GM12878 (cell line): ENCODE results near the gene IMPACT.

ENCODE experiments used
- ASH2L ChIP-seq: fragments of 300-600, 200-600 bp; sonication (generic); IDR thresholded peaks from 2 replicates; pipeline ENCODE4 v1.6.1; 2017; ENCODE audit warnings: low read depth, mild to moderate bottlenecking, borderline replicate concordance
- BCL11A ChIP-seq: IDR thresholded peaks from 2 replicates; pipeline ENCODE4 v1.6.1; 2011; ENCODE audit warnings: low read depth, low read length
- CREB1 ChIP-seq: IDR thresholded peaks from 2 replicates; pipeline ENCODE4 v1.6.1; 2012; ENCODE audit warnings: low read depth, mild to moderate bottlenecking, inconsistent platforms
- CTCF ChIP-seq, 3 experiments: IDR thresholded peaks in 2 of 3; conservative IDR thresholded peaks in 1 of 3; 2 replicates each; pipeline ENCODE4 v1.5.1; 2011; ENCODE audit warnings: low read depth in 3 of 3, low read length in 3 of 3, mild to moderate bottlenecking in 3 of 3, control low read depth in 2 of 3, moderate library complexity in 2 of 3, inconsistent platforms in 1 of 3, mixed read lengths in 1 of 3; ENCODE audit not compliant: control insufficient read depth in 2 of 3, insufficient read depth in 1 of 3; ENCODE audit errors: extremely low read depth in 1 of 3
- EED ChIP-seq: sonication (generic); IDR thresholded peaks from 2 replicates; pipeline ENCODE4 v1.6.1; 2016; ENCODE audit warnings: antibody characterized with exemption, low read depth
- IRF3 ChIP-seq: fragments of 450-650 bp; IDR thresholded peaks from 2 replicates; pipeline ENCODE4 v1.6.1; 2014; ENCODE audit warnings: mild to moderate bottlenecking
- POLR2A ChIP-seq: IDR thresholded peaks from 2 replicates; pipeline ENCODE4 v1.6.1; 2011; ENCODE audit warnings: low read depth, mild to moderate bottlenecking, low read length
- RELA ChIP-seq: fragments of 450-650 bp; IDR thresholded peaks from 2 replicates; pipeline ENCODE4 v1.8.0; 2014; ENCODE audit warnings: borderline replicate concordance; ENCODE audit not compliant: partially characterized antibody
- RELB ChIP-seq: fragments of 450-650 bp; IDR thresholded peaks from 2 replicates; pipeline ENCODE4 v1.6.1; 2017; ENCODE audit warnings: low read depth, mild to moderate bottlenecking, moderate library complexity
- SUPT20H ChIP-seq: IDR thresholded peaks from 2 replicates; pipeline ENCODE4 v1.6.1; 2011; ENCODE audit warnings: low read depth, mild to moderate bottlenecking, low read length, moderate library complexity, borderline replicate concordance; ENCODE audit not compliant: control insufficient read depth
- TAF1 ChIP-seq: IDR thresholded peaks from 2 replicates; pipeline ENCODE4 v1.6.1; 2011; ENCODE audit warnings: mild to moderate bottlenecking, low read depth, low read length, borderline replicate concordance
- ZZZ3 ChIP-seq: IDR thresholded peaks from 2 replicates; pipeline ENCODE4 v1.6.1; 2011; ENCODE audit warnings: low read depth; ENCODE audit not compliant: control insufficient read depth, insufficient read length

- TF ChIP-seq ZZZ3 (no peak), CTCF (IDR thresholded peaks at IDR 0.05 in 2 of 3, conservative IDR thresholded peaks at IDR 0.05 in 1 of 3; ENCODE audit: control insufficient read depth in 2 of 3, extremely low read depth in 1 of 3, insufficient read depth in 1 of 3, low read depth in 3 of 3, low read length in 3 of 3) (no peak), SUPT20H (no peak), EED (no peak), IRF3 (no peak), RELA (no peak), BCL11A (no peak), TAF1 (no peak), POLR2A (no peak), RELB (no peak), CREB1 (no peak), ASH2L (no peak)
Measured at GRCh38 chr18:24378598-24378997, 47.9 kb upstream of the IMPACT start.
